Left forelimb (tissue), 1 donor: ENCODE data around the gene IL17REL.

Experiments
- DNase-seq: peaks from one replicate; pipeline ENCODE4 v3.0.0-alpha.2; 2018; ENCODE audit warnings: low spot score

Gene IL17REL

GRCh38 chr22:49956914-49957825 lies 55.4 kb downstream of the IL17REL start:
- no peak for DNase-seq

GRCh38 chr22:49956418-49956770 lies 56.2 kb downstream of the IL17REL start:
- DNase-seq, result no peak

GRCh38 chr22:49955581-49956417 lies 56.8 kb downstream of the IL17REL start:
- DNase-seq, result no peak

GRCh38 chr22:49954991-49955580 lies 57.5 kb downstream of the IL17REL start:
- no peak for DNase-seq

- no peak for DNase-seq
These were observed 58.2 kb downstream of the IL17REL start for GRCh38 chr22:49954354-49954753.

GRCh38 chr22:49953680-49954344 lies 58.8 kb downstream of the IL17REL start:
- no peak for DNase-seq

GRCh38 chr22:49953027-49953679 lies 59.4 kb downstream of the IL17REL start:
- DNase-seq, result no peak

GRCh38 chr22:49951986-49952896 lies 60.3 kb downstream of the IL17REL start:
- no peak for DNase-seq

- DNase-seq, result no peak
These were observed 60.9 kb downstream of the IL17REL start for GRCh38 chr22:49951678-49951985.

- no peak for DNase-seq
These were observed 61.4 kb downstream of the IL17REL start for GRCh38 chr22:49951000-49951677.

GRCh38 chr22:49950396-49950994 lies 62.1 kb downstream of the IL17REL start:
- no peak for DNase-seq

GRCh38 chr22:49949914-49950292 lies 62.7 kb downstream of the IL17REL start:
- no peak for DNase-seq

GRCh38 chr22:49948958-49949913 lies 63.3 kb downstream of the IL17REL start:
- no peak for DNase-seq

GRCh38 chr22:49948116-49948957 lies 64.2 kb downstream of the IL17REL start:
- DNase-seq, result no peak

- DNase-seq, result no peak
These were observed 65.3 kb downstream of the IL17REL start for GRCh38 chr22:49947296-49947622.

- DNase-seq, result no peak
These were observed 65.8 kb downstream of the IL17REL start for GRCh38 chr22:49946612-49947295.
